NCI-H345 (cell line): Measurements from ENCODE around the gene SIX5.

Experiments
- DNase-seq: peaks from one replicate; lab custom pipeline; 2025; lab: John Stamatoyannopoulos, UW

The SIX5 gene

GRCh38 chr19:45773384-45773783 is 4.3 kb upstream of the SIX5 start:
- no peak for DNase-seq

GRCh38 chr19:45772912-45773311 is 3.9 kb upstream of the SIX5 start:
- no peak for DNase-seq

DNA sequence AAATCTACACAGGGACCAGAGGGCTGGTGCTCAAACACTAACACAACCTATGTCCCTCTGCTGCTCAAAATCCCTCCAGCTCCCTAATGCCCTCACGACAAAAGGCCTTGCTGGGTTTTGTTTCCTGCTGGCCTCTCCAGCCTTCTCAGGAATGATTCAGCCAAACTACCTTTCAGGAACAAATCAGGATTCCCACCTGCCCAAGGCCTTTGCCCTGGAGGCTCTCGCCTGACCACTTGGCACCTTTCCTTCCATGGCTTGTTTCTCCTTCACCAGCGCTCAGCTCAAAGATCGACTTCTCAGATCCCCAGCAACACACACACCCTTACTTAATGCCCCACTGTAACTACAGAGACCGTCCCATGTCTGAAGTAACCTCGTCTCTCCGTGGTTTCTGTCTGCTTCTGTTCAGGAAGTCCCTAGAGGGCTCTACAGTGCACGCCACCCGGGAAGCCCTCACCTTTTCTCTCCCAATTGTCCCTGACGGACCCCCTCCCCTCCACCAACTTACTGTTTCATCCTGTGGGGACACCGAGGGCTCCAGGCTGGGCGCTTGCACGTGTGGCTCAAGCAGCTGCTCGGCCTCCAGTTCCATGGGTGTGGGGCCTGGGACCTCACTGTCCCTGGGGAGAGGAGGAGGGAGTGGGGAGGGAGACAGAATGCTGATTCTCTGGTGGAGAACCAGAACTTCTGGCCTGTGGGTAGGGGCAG is 3.2 kb upstream of the SIX5 start:
- no peak for DNase-seq

DNA sequence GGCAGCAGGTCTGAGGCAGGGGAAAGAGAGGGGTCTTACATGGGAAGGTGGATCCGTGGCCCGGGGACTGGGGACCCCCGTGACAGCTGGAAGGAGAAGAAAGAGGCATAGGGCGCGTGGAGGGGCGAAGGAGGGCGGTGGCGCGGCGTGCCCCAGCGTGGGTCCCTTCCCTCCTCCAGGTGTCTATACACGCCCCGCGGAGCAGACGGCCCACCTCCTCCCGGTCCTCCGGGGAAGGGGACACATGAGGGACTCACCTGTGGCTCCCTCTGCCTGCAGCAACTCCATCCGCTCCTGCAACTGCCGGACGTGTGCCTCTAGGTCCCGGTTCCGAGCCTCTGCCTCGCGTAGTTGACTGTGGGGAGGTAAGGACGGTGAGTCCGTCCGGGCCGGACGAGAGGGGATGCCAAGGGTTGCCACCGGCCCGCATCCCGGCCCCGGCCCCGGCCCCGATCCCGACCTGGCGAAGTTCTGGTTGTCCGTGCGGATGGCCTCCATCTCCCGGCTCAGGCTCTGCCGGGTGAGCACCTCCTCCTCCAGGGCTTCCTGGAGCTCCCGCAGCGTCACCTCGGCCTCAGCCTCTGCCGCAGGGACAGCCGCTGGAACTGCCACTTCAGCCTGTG is 2.4 kb upstream of the SIX5 start:
- DNase-seq: no peak

- peak; percentile 95 for DNase-seq
These were observed 1.4 kb upstream of the SIX5 start for GRCh38 chr19:45770192-45771101.

DNA sequence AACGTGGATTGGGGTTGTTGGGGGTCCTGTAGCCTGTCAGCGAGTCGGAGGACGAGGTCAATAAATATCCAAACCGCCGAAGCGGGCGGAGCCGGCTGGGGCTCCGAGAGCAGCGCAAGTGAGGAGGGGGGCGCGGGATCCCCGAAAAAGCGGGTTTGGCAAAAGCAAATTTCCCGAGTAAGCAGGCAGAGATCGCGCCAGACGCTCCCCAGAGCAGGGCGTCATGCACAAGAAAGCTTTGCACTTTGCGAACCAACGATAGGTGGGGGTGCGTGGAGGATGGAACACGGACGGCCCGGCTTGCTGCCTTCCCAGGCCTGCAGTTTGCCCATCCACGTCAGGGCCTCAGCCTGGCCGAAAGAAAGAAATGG is 754 bp upstream of the SIX5 start:
- DNase-seq: no peak

GRCh38 chr19:45768655-45768983 is 433 bp downstream of the SIX5 start:
- DNase-seq: peak; percentile 13

GRCh38 chr19:45767881-45768654 is 984 bp downstream of the SIX5 start:
- peak; percentile 13 for DNase-seq

DNA sequence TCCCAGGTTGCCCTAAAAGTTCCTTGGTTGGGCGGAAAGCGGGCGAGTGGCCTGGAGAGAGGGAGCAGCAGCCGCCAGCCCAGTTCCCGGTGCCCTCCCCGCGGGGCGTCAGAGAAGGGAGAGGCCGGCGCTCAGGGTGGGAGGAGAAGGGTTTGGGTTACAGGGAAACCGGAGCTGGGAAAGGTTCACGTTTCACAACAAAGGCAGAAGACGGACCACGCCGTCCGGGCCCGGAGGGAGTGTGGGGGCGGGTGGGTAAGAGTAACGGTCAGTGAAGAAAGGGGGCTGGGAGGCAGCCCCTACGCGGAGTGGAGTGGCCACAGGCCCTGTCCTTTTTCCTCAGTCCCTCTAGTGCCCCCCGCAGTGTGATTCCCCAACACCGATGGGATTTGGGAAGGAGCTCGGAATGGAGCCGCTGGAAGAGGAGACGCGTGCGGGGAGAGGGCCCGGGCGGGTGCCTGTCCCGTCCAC is 1.6 kb downstream of the SIX5 start:
- no peak for DNase-seq

DNA sequence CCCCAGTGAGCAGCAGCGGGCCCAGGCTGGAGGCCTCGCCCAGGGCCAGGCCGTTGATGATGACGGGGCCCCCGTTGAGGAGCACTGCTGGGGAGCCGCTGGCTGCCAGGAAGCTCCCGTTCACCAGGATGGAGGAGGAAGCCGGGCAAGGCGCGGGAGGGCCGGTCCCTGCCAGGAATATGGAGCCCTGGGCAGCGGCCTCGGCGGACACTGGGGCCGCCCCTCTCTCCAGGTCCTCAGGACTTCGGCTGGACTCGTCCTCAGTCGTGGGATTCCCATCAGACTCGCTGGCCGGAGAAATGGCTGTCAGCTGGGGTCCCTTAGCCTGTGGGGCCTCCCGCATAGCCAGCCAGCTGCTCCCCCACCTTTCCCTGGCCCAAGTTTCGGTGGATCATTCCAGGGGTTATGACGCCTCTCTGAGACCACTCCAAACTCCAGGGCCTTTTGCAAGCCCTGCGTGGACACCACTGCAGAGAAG is 2.1 kb downstream of the SIX5 start:
- no peak for DNase-seq

GRCh38 chr19:45766296-45766868 is 2.7 kb downstream of the SIX5 start:
- DNase-seq: no peak

DNA sequence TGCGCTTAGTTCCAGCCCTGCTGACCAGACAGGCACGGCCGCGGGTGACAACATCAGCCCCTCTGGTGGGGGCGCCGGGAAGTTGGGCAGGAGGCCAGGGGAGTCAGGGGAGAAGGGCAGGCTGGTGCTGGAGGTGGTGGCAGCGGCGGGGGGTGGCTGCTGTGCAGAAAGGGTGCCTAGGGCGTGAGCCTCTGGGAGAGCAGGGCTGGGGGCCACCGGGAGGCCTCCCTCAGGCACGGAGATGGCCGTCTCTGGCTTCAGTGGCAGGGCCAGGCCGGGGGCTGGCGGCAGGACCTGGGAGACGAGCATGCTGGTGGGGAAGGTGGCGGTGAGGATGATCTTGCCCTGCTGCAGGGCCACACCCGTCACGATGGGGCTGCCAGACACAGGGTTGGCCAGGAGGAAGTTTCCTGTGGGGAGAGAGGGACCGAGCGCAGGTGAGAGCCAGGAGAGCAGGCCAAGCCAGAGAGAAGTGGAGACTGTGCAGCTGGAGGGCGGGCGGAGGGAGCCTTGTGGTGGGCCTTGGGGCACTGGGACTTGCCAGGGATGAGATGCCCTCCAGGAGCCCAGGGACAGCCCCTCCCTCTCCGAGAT is 3.3 kb downstream of the SIX5 start:
- DNase-seq: no peak

DNA sequence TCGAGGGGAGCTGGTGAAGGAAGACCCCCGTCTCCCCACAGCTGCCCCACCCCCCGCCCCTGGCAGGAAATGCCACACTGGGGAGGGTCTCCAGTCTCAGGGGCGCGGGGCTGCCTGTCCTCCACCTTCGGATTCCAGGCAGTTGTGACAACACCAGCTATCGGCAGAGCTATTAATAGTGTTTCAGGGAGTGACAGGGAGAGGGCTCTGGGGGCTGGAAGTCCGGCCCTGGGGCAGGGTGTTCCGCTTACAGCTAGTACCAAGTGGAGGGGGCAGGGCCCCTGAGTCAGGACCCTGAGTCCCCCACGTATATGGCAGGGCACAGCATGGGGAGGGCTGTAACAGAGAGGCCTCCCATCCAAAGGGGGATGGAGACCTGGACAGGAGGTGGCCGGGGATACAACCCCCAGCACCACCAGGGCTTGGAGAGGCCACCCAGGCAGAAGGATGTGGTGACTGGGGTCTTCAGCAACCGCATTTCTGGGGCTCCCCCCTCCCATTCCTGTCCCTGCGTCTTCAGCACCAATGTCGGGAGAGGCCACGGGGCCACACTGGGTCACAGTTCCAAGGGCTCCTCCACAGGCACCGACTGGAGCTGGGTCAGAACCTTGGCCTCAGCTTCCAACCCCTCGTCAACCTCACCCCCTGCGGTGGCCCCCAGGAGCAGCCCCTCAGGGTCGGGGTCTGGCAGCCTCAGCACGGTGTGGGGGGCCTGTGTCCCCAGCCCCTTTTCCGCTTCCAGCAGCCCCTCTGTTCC is 3.9 kb downstream of the SIX5 start:
- no peak for DNase-seq

DNA sequence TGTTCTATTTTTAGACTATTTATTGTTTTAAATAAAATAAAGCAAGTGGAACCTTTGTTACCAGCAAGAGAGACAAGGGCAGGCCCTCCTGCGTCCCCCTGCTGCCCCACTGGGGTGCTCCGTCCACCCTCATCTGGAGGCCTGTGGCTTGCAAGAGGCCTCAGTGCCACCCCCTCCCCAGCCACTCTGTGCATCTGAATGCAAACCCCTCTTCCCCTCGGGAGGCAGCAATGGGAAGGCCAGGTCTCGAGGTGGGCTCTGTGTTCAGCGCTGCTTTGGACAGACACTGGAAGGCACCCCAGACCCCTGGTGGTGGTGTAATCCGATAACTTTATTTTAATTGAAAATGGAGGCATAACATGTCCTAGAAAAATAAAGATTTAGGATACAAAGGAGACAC is 4.6 kb downstream of the SIX5 start:
- no peak for DNase-seq

DNA sequence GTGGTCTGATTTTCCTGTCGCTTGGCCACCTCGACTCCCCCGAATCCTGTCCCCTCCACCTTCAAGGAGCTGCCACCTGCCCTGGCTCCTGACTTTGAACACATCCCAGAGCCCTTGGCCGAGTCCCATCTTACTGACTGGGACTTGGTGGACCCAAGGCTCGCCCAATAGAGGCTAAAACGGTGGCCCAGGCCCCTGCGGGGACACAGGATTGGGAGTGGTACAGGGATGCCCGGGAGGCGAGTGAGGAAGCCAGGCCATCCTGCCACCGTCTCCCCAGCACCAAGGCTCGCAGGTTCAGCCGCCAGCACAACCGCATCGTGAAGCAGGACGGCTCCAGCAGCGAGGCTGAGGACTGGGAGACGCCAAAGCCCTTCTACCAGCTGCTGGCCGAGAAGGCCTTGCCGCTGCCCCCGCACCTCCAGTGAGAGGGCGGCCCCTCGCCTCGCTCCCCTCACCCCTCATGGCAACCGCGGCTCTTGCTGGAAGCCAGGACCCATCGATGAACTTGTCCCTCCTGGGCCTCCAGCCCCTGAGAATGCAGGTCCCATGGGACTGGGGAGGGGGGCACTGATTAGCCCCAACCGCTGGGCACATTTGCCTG is 5.3 kb downstream of the SIX5 start:
- DNase-seq: no peak

- DNase-seq: no peak
These were observed 6.0 kb downstream of the SIX5 start for GRCh38 chr19:45762870-45763631.

DNA sequence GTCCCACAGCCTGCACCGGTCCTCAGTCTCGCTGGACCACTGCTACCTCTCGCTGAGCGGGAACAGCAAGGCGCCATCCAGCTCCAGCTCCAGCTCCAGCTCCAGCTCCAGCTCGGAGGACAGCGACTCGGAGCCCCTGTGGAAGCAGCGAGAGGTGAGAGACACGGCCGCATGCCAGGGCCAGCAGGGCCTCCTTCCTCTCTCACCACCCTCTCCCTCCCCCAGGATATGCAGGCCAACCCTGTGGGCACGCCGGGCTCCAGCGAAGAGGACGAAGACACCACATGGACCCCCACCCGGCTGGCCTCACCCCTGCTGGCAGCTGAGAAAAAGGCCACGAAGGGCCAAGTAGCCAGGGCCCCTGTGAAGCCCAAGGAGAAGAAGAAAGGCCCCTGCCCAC is 7.3 kb downstream of the SIX5 start:
- no peak for DNase-seq

DNA sequence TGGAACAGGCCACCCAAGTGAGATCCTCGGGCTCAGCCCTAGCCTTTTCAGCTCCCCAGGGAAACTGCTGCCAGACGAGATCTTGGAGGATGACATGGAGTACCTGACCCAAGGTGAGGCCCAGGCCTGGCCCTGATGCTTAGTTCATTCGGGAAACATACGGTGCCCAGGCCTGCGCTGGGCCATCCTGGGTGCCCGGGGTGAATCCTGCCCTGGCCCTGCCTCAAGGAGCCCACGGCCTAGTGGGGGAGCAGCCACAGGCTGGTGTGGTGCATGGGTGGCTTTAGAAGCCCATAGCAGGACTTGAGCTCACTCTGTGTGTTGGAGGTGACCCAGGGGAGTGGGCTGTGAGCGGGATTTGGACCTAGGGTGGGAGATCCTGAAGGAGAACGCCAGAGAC is 10.1 kb downstream of the SIX5 start:
- DNase-seq: no peak

DNA sequence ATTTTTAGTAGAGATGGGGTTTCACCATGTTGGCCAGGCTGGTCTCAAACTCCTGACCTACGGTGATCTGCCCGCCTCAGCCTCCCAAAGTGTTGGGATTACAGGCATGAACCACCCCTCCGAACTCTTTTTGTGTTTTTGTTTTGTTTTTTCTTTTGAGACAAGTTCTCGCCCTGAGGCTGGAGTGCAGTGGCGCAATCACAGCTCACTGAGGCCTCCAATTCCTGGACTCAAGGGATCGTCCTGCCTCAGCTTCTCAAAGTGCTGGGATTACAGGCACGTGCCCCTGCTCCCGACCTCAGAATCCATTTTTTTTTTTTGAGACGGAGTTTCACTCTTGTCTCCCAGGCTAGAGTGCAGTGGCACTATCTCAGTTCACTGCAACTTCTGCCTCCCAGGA is 11.4 kb downstream of the SIX5 start:
- DNase-seq: no peak
